HL-60/S4 (cell line): ENCODE measurements around the gene GLDC.
"Not testable (repeated sequence)": the region's sequence is repeated elsewhere in the genome, so short reads cannot be mapped to it uniquely, and the experiment has no call there.

Source experiments
- in situ Hi-C: fragments of 300-500 bp; cut with MboI; formaldehyde crosslinking; loops from 2 replicates; pipeline ENCODE4 v1.14.3; 2022; ENCODE audit warnings: low sequenced_read_pairs

The GLDC gene

DNA sequence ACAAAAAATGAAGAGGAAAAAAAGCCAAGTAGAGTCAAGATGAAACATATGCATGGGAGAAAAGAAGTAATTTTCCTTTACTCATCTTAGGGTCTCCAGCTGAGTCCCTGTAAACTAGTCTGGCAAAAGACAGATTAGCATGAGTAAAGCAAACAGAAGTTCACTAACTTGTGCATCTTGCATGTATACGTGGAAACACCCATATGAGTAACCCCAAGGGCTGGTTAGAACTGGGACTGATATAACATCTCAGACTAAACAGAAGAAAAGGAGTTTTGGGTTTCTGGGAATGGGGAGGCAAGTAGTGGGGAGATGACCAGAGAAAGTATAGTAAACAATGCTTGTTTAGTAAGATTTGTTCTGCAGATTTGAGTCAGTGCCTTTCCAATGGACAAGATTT, 20.1 kb upstream of the GLDC start:
- in situ Hi-C loops = no loop called here

DNA sequence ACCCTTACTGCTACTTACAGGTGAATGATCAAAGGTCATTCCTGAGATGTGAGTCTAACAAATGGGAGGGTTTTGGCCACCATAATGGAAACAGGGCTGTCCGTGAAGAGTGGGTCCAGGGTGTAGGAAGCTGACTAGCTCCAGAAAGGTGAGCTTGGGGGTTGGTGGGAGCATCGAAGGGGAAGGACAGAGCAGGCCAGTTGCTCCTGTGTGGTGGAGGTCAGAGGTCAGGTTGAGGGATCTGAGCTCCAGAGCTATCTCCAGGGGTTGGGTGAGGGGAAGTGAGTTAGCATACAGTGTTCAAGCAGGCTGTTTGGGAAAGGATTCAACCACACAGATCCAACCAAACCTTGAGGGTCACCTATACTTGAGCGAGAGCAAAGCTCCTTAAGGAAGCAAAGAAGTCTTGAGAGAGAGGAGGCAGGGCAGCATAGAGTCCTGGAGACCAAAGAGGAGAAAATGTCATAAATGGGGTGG, 18.7 kb upstream of the GLDC start:
- in situ Hi-C loops = no loop called here

DNA sequence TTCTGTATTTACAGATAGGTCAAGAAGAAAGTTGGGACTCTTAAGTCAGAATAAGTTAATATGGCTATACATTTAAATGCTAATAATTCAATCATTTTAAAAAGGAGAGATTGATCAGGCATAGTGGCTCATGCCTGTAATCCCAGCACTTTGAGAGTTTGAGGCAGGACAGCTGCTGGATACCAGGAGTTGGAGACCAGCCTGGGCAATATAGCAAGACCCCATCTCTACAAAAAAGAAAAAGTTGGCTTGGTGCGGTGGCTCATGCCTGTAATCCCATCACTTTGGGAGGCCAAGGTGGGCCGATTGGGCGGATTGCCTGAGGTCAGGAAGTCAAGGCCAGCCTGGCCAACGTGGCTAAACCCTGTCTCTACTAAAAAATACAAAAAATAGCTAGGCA, 15.0 kb upstream of the GLDC start:
- in situ Hi-C loops = no loop called here

DNA sequence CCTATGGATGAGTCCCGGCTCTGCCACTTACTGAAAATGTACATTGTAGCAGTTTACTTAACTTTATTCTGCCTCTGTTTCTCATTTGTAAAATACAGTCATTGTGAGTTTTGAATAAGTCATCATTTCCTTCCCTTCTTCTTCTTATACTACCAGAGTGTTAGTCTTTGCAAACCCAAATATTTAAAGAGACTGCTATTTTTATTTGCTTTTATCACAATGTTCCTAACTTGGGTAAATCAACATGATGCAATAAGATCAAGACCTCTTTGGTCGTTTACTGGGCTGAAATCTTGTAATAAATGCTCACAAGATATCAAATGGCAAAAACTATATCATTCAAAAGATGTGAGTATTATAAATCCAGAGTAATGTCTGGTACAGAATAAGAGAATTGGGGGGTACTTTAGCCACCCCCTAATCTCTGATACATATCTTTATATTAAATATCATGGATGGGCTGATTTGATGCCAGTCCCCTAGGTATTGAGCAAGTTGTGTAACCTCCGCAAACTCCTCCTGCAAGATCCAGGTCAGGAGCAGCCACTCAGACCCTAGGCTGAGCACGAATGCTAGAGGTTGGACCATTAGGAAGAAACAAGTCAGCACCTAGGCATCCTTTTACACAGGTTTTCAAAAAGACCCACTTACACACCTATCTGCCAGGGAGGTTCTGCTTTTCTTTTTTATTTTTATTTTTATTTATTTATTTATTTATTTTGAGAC, 13.3 kb upstream of the GLDC start:
- in situ Hi-C loops = no loop called here

DNA sequence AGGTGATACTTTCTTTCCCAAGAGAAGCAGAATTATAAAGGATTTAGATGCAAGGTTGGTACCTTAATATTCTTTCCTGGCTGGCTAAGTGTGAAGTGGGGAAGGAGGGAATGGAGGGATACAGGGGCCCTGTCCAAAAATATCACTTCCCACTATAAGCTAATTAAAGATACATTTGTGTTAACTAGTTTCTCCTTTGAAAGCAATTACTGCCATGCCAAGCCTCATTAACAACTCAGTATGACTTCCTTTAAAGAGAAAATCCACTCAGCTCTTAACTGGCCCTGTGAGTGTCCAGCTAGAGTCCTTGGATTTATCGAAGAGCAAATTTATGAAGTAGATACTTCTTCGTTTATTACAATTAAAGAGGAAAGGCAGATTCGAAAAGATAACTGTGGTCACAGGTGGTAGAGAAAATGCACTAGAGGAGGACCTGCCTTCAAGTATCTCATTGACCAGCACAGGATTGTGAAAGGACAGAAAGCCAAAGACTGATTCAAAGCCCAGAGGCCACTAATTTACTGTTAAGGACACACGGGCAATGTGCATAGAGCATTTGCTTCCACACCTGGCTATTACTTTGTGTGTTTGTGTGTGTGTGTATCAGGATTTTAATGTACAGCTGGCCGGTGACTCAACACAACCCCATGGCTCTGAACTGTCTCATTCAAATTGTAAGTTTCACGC, 11.2 kb upstream of the GLDC start:
- in situ Hi-C loops = no loop called here

DNA sequence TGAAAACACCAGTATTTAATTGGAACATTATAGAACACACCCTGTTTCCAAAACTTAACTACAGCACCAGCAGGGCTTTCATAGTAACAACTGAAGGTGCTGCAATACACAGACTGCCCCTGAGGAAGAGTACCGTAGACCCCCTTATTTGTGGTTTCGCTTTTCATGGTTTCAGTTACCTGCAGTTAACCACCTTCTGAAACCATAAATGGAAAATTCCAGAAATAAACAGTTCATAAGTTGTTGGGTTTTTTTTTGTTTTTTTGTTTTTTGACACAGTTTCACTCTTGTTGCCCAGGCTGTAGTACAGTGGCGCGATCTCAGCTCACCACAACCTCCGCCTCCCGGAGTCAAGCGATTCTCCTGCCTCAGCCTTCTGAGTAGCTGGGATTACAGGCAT, 9.5 kb upstream of the GLDC start:
- in situ Hi-C loops = no loop called here

DNA sequence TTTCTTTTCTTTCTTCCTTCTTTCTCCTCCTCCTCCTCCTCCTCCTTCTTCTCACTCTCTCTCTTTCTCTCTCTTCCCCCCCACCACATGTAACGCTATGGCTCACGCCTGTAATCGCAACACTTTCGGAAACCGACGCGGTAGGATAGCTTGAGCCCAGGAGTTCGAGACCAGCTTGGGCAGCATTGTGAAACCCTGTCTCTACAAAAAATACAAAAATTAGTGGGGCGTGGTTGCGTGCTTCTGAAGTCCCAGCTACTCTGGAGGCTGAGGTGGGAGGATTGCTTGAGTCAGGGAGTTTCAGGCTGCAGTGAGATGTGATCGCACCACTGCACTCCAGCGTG, 736 bp upstream of the GLDC start:
- in situ Hi-C loops = no loop called here

DNA sequence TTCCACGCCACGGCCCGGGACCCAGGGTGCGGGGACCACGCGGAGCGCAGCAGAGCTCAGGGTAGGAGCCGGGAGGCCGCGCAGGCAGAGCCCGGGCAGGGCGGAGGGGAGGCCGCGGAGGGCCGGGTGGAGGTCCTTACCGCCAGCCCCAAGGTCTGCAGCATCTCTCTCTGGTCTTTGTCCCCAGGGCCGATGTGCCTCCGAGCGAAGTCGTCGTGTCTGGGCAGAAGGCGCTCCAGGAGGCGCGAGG, 499 bp downstream of the GLDC start:
- in situ Hi-C loops = not testable (repeated sequence)

DNA sequence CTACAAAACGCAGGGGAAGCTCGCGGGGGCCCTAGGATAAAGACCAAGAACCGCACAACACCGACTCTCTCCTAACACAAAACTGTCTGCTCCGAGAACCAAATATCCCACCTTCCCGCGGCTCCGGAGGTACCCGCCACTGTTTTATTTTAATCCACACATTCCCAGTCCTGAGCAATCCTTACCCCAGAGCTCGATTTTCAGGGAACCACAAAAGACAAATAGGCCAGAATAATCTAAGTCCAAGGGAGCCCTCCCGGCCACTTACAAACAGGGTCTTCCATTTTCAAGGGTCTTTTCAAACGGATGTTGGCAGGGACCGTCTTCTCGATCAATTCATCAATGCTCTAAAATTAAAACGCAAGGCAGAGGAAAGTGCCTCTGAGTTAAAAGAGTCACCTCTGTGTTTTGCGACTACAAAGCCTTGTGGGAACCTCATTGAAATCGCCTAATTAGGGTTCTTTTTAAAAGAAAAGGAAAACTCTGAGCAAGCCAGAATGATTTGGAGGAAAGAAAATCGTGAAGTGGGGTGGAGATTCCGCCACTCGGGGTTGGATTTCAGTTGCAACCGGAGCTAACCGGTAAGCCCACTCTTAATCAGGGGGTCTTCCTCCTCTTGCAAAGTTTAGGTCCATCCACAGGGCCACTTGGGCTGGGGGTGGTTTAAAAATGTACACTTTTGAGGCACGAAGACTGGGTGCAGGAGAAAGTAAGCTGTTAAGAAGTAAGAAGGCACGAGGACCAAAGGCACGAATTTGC, 1.0 kb downstream of the GLDC start:
- in situ Hi-C loops = no loop called here

DNA sequence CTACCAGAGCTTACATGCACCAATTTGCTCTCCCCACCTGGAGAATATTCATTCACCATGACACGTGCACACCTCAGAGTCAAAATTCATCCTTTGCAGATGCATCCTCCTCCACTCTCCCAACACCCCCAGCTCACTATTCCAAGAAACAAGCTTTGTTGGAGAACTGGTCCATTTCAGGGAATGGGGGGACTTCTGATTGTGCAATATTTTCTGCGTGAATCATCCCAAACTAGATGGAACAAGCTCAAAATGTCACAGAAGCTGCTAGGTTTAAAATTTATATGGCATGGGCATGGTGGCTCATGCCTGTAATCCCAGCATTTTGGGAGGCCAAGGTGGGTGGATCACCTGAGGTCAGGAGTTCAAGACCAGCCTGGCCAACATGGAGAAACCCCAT, 3.6 kb downstream of the GLDC start:
- in situ Hi-C loops = no loop called here

DNA sequence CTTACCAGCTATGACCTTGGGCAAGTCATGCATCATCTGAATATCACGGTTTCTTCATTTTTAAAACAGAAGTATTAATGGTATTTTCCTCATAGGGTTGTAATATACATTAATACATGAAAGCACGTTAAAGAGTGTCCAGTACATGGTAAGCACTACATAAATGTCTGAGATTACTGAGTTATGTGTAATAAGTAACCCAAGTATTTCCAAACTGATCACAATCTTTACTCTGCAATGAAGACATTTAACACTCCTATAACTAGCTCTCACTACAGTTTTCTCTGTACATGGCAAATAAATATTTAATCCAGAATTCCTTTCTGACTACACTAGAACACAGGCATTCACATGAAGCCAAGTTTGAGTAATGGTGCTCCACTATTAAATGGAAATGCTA, 4.0 kb downstream of the GLDC start:
- in situ Hi-C loops = no loop called here

DNA sequence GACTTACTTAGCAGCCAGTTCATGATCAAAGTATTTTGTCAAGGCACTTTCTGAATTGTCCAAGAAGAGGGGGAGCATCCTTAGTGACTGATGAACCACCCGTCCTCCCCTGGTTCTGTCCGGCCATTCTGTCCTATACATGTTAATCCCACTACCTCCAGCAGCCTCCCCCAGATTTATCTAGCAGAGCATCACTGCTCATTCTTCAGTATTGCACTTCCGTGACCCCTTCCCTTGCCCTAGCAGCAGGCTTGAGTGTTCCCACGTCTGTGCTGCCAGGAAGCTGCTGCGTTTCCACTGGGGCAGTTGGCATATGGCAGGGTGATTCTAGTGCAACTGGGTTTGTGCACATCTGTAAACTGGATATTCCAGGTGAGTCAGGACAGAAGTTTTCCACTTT, 4.5 kb downstream of the GLDC start:
- in situ Hi-C loops = no loop called here

DNA sequence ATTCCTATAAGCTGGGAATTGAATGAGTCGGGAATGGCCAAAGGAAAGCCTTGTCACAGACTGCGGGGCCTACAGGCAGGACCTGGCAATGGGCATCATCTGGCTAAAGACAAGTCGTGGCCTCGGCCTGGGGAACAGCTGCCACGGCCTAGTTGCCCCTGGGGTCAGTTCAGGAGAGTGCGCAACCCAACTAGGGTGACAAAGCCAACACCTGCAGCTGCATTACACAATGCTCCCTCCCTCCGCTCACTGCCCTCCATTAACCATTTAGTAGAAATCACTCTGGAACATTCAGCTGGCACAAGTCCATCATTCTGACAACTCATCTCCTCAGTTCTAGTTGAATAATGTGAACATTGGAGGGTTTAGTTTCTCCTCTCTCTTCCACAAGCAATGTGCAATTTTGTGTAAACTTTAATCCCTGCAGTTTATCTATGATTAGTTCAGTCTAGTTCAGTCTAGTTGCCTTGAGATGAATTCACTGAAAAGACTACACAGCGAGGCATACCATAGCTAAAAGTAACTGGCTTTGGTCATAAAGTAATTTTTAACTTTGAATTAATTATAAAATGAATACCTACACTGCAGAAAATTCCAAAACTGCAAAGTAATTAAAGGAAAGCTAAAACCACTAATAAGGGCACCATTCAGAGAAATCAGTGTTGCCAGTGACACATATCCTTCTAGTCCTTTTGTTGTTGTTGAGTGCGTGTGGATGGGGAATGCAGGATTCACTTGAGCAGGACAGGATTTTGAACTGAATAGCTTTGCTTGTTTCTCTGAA, 5.1 kb downstream of the GLDC start:
- in situ Hi-C loops = no loop called here

DNA sequence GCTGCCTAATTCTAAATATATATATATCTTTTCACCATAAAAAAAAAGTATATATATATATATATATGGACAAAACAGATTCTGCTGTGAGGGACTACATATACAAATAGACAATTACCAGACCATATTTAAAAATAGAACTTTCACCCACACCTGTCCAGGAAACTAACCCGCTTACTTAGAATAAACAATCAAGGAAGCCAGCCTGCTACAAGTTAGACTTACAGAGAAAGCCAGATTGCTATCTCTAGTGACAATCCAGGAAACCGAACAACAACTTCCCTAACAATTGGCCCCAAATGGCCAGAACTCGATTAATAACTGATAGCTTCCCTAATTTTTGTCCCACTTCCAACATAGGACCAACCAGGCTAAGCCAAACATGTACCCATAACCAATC, 5.9 kb downstream of the GLDC start:
- in situ Hi-C loops = no loop called here

DNA sequence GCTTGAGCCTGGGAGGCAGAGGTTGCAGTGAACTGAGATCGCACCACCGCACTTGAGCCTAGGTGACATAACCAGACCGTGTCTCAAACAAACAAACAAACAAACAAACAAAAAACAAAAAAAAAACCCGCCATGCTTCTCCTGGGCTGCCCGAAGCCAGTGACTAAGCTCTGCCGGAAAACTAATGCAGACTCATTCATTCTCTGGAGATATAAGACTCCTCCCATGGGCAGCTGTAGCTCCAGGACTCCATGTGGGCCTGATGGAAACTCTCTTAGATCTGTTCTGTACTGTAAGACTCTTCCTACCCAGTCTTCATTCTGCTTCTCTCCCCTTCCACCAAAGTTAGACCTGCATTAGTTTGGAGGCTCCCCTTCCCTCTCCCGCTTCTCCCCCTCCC, 11.1 kb downstream of the GLDC start:
- in situ Hi-C loops = no loop called here

DNA sequence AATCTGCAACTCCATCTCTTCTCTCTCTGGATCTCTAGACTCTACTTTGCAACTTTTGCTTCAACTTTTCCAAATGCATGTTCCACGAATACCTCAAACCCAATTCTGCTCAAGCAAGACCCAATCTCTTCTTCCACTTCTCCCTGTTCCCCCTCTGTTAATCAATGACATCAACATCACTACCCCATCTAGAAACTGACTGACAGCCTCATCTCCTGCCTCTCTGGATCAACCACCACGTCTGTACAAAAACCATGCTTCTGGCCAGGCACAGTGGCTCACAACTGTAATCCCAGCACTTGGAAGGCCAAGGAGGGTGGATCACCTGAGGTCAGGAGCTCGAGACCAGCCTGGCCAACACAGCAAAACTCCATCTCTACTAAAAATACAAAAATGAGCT, 12.2 kb downstream of the GLDC start:
- in situ Hi-C loops = no loop called here

DNA sequence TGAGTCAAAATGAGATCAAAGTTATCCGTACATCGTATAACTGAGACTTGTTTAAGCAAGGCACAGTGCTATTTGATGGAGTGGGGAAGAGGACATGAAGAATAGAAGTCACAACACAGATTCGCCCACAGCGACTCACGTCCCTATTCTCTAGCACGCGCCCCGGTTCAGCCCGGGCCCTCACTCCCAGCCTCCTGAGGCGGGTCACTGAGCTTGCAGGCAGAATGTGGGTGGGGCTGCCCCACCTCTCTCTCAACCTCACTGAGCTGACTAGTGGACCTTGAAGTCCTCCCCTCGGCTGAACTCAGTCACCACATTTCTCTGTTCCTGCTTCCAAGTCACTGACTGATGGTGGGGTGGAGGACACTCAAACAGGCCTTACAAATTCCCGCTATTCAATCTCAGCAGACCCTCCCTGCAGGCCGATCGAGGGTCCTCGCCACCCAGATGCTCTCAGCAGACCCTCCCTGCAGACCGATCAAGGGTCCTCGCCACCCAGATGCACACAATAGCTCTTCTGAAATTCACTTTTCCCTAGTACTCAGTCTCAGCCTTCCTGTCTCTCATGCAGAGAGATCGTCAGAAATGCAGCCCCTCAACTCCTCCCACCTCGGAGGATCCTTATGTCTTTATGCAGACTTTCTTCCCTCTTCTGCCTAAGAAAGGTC, 12.9 kb downstream of the GLDC start:
- in situ Hi-C loops = no loop called here

DNA sequence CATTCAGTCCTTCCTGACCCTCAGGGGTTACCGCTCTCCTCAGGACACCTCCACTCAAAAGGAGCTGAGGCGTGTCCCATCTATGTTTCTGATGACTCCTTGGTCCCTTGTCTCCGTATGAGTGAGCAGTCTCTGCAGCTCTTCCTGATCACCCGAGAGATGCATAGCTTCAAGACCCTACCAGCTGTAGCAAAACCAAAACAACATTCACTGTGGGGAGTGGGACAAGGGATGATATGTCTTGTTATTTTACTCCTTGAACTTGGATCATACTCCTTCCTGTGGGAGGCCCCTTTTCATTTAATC, 14.4 kb downstream of the GLDC start:
- in situ Hi-C loops = no loop called here

DNA sequence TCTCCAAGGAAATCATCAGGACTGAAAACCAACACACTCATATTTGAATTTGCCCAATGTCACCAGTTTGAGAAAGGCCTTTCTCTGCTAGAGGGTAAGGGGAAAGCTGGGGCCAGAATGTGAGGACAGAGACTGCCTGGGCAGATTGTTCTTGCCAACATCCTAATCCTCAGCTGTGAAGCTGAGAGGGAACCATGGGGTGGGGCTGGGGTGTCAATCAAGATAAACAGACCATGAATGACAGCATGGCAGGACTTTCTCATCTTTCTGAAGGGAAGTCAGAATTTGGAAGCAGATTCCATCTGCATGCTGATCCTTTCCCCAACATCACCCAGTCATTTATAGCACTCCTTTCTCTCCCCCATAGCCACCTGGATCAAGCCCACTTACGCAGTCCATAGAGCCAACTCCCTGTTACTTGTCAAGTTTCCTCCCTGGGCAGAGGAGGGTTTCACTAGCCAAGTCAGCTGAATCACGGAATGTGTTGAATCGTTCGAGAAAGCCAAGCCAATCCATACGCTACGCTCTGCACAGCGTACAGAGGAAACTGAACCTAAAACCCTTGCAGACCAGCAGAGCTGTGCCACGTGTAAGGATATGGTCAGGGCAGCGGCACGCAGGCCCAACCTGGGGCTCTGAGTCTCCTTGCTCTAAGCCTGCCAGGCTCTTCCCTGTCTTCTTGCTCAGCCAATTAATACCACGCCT, 14.9 kb downstream of the GLDC start:
- in situ Hi-C loops = no loop called here

DNA sequence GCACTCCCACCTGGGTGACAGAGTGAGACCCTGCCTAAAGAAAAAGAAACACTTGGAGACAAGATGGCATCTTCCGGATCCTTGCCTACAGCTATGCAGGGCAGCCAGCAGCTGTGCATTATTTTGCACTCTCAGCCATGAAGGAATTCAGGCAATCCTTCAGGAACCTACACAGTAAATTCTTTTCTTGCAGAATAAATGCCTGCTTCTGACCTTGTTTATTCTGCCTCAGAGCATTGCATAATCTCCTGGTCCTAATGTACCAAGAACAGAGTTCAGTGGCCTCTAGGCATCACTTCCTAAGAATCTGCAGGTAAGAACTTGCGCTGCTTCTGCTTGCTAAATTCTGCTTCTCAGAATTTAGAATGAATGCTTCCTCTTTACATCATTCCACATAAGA, 16.8 kb downstream of the GLDC start:
- in situ Hi-C loops = no loop called here

DNA sequence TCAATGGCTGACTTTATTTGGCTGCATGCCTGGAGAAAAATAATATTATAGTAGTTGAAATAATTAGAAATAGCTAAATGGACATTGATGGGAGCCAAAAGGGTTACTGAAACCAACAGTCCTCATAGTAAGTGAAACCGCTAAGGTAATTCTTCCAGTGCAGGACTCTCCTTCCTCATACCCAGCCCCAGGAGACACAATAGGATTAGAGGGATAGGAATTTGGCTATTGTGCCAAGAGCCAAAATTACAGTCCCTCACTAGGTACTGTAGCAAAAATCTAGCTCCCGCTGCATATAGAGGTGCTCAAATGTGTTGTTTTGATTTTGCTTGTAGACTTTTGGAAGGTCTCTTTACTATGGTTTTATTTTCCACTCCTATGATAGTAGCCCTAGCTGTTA, 20.2 kb downstream of the GLDC start:
- in situ Hi-C loops = no loop called here
